ENCODE measurements around the gene ENO3. TPM values are rescaled to one million over a fixed set of nuclear protein-coding genes. Genes with fewer than 3 reads are reported as not detected.

Gene ENO3
- total and polyA plus RNA-seq, 12 donors = 1.6 to 76.6 (median 5.3) TPM

GRCh38 chr17:4994081-4994595, 43.2 kb downstream of the ENO3 start:
- 63 to 87% (median 82%) methylated on average over 6 of the region's 6 CpGs for WGBS, 4 donors
- DNase-seq = no peak
- intact Hi-C loops (cut with DNase I) = no loop called here
- Histone ChIP-seq H3K9me3 (replicated peaks in 1 of 3) (no peaks in the 10 kb centered on the region), H3K4me3 (no peak overlapping the region), H3K27ac (no peak overlapping the region), H3K27me3 (no peaks in the 10 kb centered on the region), H3K36me3 (replicated peaks in 1 of 2) (no peaks in the 10 kb centered on the region), H3K4me1 (replicated peaks in 1 of 2) (peaks cover 13% of the 10 kb centered on the region in 2 donors)
- TF ChIP-seq, protein P1, sequence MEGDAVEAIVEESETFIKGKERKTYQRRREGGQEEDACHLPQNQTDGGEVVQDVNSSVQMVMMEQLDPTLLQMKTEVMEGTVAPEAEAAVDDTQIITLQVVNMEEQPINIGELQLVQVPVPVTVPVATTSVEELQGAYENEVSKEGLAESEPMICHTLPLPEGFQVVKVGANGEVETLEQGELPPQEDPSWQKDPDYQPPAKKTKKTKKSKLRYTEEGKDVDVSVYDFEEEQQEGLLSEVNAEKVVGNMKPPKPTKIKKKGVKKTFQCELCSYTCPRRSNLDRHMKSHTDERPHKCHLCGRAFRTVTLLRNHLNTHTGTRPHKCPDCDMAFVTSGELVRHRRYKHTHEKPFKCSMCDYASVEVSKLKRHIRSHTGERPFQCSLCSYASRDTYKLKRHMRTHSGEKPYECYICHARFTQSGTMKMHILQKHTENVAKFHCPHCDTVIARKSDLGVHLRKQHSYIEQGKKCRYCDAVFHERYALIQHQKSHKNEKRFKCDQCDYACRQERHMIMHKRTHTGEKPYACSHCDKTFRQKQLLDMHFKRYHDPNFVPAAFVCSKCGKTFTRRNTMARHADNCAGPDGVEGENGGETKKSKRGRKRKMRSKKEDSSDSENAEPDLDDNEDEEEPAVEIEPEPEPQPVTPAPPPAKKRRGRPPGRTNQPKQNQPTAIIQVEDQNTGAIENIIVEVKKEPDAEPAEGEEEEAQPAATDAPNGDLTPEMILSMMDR (IDR thresholded peaks at IDR 0.05) = no peak
- TF ChIP-seq POLR2A (IDR thresholded peaks at IDR 0.05) = no peak

GRCh38 chr17:4997302-4998026, 46.5 kb downstream of the ENO3 start, which contains the start of the genes INCA1 and KIF1C:
Gene INCA1 (minus strand): TSS chr17:4997522. CDS start chr17:4994437, 3,085 bp downstream.
Gene KIF1C (plus strand): TSS chr17:4997950. CDS start chr17:5000247, 2,297 bp downstream.
- DNase-seq = peak; percentile 90 to 95 (median 93)
- Histone ChIP-seq H3K27ac (peak within 1 kb of the TSS in 4 of 5 donors; percentile 67 to 90 (median 85)), H3K9me3 (replicated peaks in 1 of 3) (no peaks in the 10 kb centered on the region), H3K4me1 (replicated peaks in 1 of 2) (peaks cover 24 to 26% of the 10 kb centered on the region in 2 donors), H3K27me3 (no peaks in the 10 kb centered on the region), H3K4me3 (peak within 1 kb of the TSS; percentile 27 to 81 (median 70)), H3K36me3 (replicated peaks in 1 of 2) (peaks cover 0 to 17% of the 10 kb centered on the region in 2 donors)
- 0 to 1% (median 1%) methylated on average over 10 to 90 of the region's 93 CpGs for WGBS, 4 donors
- peak; percentile 37 to 82 for TF ChIP-seq POLR2A (IDR thresholded peaks at IDR 0.05)
- TF ChIP-seq, protein P1 (IDR thresholded peaks at IDR 0.05) = peak in 4 of 6 experiments; percentile 33 to 47 (median 40)
- intact Hi-C loops (cut with DNase I) = loop anchor here in 1 of 2 donors (5.0 kb wide), 1 partner anchor 60 kb away; no protein-coding TSS in a partner anchor

- H3K9me3 ChIP-seq (replicated peaks in 1 of 3) = no peaks in the 10 kb centered on the region
- peaks cover 24 to 26% of the 10 kb centered on the region in 2 donors for H3K4me1 ChIP-seq (replicated peaks in 1 of 2)
- DNase-seq = peak; percentile 43 to 71 (median 64)
- peak overlapping the region; percentile 27 to 81 (median 70) for H3K4me3 ChIP-seq
- intact Hi-C loops (cut with DNase I) = loop anchor here in 1 of 2 donors (5.0 kb wide), 1 partner anchor 61 kb away; no protein-coding TSS in a partner anchor
- 0 to 2% (median 1%) methylated on average over 9 to 55 of the region's 55 CpGs for WGBS, 4 donors
- H3K27ac ChIP-seq = peak overlapping the region in 3 of 5 donors; percentile 48 to 90 (median 89)
- peaks cover 0 to 24% of the 10 kb centered on the region in 2 donors for H3K36me3 ChIP-seq (replicated peaks in 1 of 2)
- peak; percentile 3 to 61 for TF ChIP-seq POLR2A (IDR thresholded peaks at IDR 0.05)
- TF ChIP-seq, protein P1 (IDR thresholded peaks at IDR 0.05) = no peak
- H3K27me3 ChIP-seq = no peaks in the 10 kb centered on the region
Measured at GRCh38 chr17:4998027-4998731, 47.3 kb downstream of the ENO3 start.
